22Rv1 (cell line): Measurements from ENCODE around the gene PHKB.

ENCODE experiments used
- ZFX ChIP-seq: fragments of 450-650 bp; IDR thresholded peaks from 2 replicates; pipeline ENCODE4 v1.6.1; 2017; ENCODE audit warnings: antibody characterized with exemption, borderline replicate concordance
- TF ChIP-seq, protein P1 (sequence below): fragments of 450-650 bp; IDR thresholded peaks from 2 replicates; pipeline ENCODE4 v1.5.1; 2017; ENCODE audit warnings: mild to moderate bottlenecking

DNA sequence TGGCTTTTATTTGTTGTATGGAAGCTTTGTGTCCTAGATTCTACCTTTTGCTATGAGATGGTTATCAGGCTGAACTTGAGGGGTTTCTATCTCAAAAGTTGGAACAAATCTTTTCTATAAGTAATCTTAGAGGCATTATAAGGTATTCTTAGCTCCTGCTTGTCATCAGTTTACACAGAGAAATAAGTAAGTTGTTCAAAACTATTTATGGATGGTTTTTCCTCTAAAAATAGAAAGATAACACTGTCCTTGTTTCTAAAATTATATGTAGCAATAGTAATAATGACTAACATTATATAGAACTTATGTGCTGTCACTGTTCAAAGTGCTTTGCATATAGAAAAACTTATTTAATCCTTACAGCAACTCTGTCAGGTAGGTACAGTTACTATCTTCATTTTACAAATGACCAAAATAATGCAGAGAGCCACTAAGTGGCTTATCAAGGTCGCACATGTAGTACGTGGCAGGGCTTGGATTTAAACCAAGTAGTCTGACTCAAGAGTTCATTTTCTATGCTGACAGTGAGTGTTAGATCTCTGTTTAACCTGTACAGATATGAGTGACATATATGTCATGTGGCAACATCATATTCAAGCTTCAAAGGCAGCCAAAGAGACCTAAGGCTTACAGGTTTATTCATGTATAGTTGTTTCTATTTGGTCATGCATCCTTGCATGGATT, 59.0 kb downstream of the PHKB start:
- TF ChIP-seq, protein P1, sequence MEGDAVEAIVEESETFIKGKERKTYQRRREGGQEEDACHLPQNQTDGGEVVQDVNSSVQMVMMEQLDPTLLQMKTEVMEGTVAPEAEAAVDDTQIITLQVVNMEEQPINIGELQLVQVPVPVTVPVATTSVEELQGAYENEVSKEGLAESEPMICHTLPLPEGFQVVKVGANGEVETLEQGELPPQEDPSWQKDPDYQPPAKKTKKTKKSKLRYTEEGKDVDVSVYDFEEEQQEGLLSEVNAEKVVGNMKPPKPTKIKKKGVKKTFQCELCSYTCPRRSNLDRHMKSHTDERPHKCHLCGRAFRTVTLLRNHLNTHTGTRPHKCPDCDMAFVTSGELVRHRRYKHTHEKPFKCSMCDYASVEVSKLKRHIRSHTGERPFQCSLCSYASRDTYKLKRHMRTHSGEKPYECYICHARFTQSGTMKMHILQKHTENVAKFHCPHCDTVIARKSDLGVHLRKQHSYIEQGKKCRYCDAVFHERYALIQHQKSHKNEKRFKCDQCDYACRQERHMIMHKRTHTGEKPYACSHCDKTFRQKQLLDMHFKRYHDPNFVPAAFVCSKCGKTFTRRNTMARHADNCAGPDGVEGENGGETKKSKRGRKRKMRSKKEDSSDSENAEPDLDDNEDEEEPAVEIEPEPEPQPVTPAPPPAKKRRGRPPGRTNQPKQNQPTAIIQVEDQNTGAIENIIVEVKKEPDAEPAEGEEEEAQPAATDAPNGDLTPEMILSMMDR: no peak
- TF ChIP-seq ZFX: no peak
